HG02943 (cell line): ENCODE data around the gene FOXP1.

Source experiments
- ATAC-seq: cut with Tn5 transposase; IDR thresholded peaks from one replicate; pipeline ENCODE4 v1.9.1; 2021; ENCODE audit warnings: mild to moderate bottlenecking, low read depth, moderate library complexity; ENCODE audit not compliant: unreplicated experiment

The FOXP1 gene

GRCh38 chr3:71207632-71208031 is 375.9 kb downstream of the FOXP1 start:
- ATAC-seq: no peak

- ATAC-seq: no peak
These were observed 377.0 kb downstream of the FOXP1 start for GRCh38 chr3:71206305-71207165.

- ATAC-seq: no peak
These were observed 379.6 kb downstream of the FOXP1 start for GRCh38 chr3:71203727-71204488.

- no peak for ATAC-seq
These were observed 380.5 kb downstream of the FOXP1 start for GRCh38 chr3:71202848-71203533.

- no peak for ATAC-seq
These were observed 381.6 kb downstream of the FOXP1 start for GRCh38 chr3:71201939-71202338.

GRCh38 chr3:71197841-71198565 is 385.5 kb downstream of the FOXP1 start:
- ATAC-seq: no peak

- ATAC-seq: no peak
These were observed 388.0 kb downstream of the FOXP1 start for GRCh38 chr3:71195492-71195891.

- ATAC-seq: no peak
These were observed 388.7 kb downstream of the FOXP1 start for GRCh38 chr3:71194785-71195184.

GRCh38 chr3:71191031-71191482 is 392.5 kb downstream of the FOXP1 start:
- ATAC-seq: no peak

- ATAC-seq: no peak
These were observed 394.0 kb downstream of the FOXP1 start for GRCh38 chr3:71189480-71189879.

- ATAC-seq: no peak
These were observed 395.8 kb downstream of the FOXP1 start for GRCh38 chr3:71187715-71188114.

GRCh38 chr3:71186801-71187200 is 396.7 kb downstream of the FOXP1 start:
- no peak for ATAC-seq

GRCh38 chr3:71185733-71186455 is 397.6 kb downstream of the FOXP1 start:
- no peak for ATAC-seq

- ATAC-seq: no peak
These were observed 399.3 kb downstream of the FOXP1 start for GRCh38 chr3:71184252-71184651.

- ATAC-seq: no peak
These were observed 400.0 kb downstream of the FOXP1 start for GRCh38 chr3:71183549-71183948.

- ATAC-seq: no peak
These were observed 403.0 kb downstream of the FOXP1 start for GRCh38 chr3:71180524-71180923.

GRCh38 chr3:71177375-71177774 is 406.2 kb downstream of the FOXP1 start:
- no peak for ATAC-seq

GRCh38 chr3:71176366-71176765 is 407.2 kb downstream of the FOXP1 start:
- ATAC-seq: no peak

GRCh38 chr3:71175691-71176365 is 407.7 kb downstream of the FOXP1 start:
- ATAC-seq: no peak
